ENCODE data around the gene ZZZ3. TPM values are rescaled to one million over a fixed set of nuclear protein-coding genes. Genes with fewer than 3 reads are reported as not detected.

ZZZ3 gene
- total and polyA plus RNA-seq, 10 of the 15 experiments (the other 5 are each of a cell fraction or from before 2014, with no cell fraction given): 10.5 to 44.1 (median 29.5) TPM

- TF ChIP-seq REST (IDR thresholded peaks at IDR 0.05; ENCODE audit: low read depth, low read length) (no peak), POLR2AphosphoS5 (IDR thresholded peaks at IDR 0.05; ENCODE audit: low read length) (no peak), SUZ12 (IDR thresholded peaks at IDR 0.05; ENCODE audit: unreplicated experiment) (no peak), ZSCAN29 (IDR thresholded peaks at IDR 0.05) (no peak), MLLT1 (IDR thresholded peaks at IDR 0.05) (no peak), TCF3 (IDR thresholded peaks at IDR 0.05; ENCODE audit: borderline replicate concordance, insufficient read depth, low read depth, low read length) (no peak), NFYB (IDR thresholded peaks at IDR 0.05; ENCODE audit: insufficient read depth, low read depth, low read length) (no peak), PAX5 (IDR thresholded peaks at IDR 0.05; ENCODE audit: borderline replicate concordance, low read depth, low read length) (no peak), CHD2 (IDR thresholded peaks at IDR 0.05; ENCODE audit: borderline replicate concordance, low read depth, low read length) (no peak), JUND (IDR thresholded peaks at IDR 0.05; ENCODE audit: low read depth, low read length) (no peak), MEF2A (IDR thresholded peaks at IDR 0.05; ENCODE audit: insufficient read depth, low read depth, low read length) (no peak), POU2F2 (IDR thresholded peaks at IDR 0.05; ENCODE audit: borderline replicate concordance, low read depth, low read length) (no peak), HDGF (IDR thresholded peaks at IDR 0.05) (no peak), TCF12 (IDR thresholded peaks at IDR 0.05; ENCODE audit: low read depth, low read length) (no peak), IKZF2 (IDR thresholded peaks at IDR 0.05) (no peak)
These were observed 23.9 kb upstream of the ZZZ3 start (continued) for GRCh38 chr1:77706321-77706720.

All from GM12878 (cell line).